GM23338 (cell line): ENCODE data around the gene MEIG1.
"Not testable (repeated sequence)": the region's sequence is repeated elsewhere in the genome, so short reads cannot be mapped to it uniquely, and the experiment has no call there.

ENCODE experiments used
- CREB1 ChIP-seq: fragments of 250-450 bp; sonication (Bioruptor Pico); IDR thresholded peaks from 2 replicates; pipeline ENCODE4 v1.5.0; 2020; ENCODE audit warnings: low read depth, mild to moderate bottlenecking, moderate library complexity
- EZH2 ChIP-seq: fragments of 200-600 bp; sonication (generic); IDR thresholded peaks from one replicate; pipeline ENCODE4 v1.8.0; 2017; ENCODE audit warnings: antibody characterized with exemption, mild to moderate bottlenecking, low read depth; ENCODE audit not compliant: unreplicated experiment
- EZH2phosphoT487 ChIP-seq: fragments of 200-600 bp; sonication (generic); IDR thresholded peaks from one replicate; pipeline ENCODE4 v1.8.1; 2018; ENCODE audit warnings: antibody characterized with exemption; ENCODE audit not compliant: unreplicated experiment
- POLR2AphosphoS5 ChIP-seq: IDR thresholded peaks from 2 replicates; pipeline ENCODE4 v1.6.1; 2016; ENCODE audit warnings: antibody characterized with exemption, low read depth
- ZNF114 ChIP-seq: fragments of 250-450 bp; sonication (Bioruptor Pico); IDR thresholded peaks from 2 replicates; pipeline ENCODE4 v1.5.0; 2020; ENCODE audit warnings: mild to moderate bottlenecking, moderate library complexity
- TF ChIP-seq, protein P1 (sequence below), 2 experiments: fragments of 200-600 bp in 1 of 2; sonication (generic) in 1 of 2; conservative IDR thresholded peaks; 2 replicates each; pipeline versions ENCODE4 v1.5.1 to v1.6.1; 2016 to 2017; ENCODE audit warnings: antibody characterized with exemption in 2 of 2, low read depth in 2 of 2, mild to moderate bottlenecking in 2 of 2, moderate library complexity in 1 of 2
- TF ChIP-seq, protein P2 (sequence below): IDR thresholded peaks from one replicate; pipeline ENCODE4 v1.6.1; 2018; ENCODE audit warnings: antibody characterized with exemption; ENCODE audit not compliant: unreplicated experiment
- TF ChIP-seq, protein P3 (sequence below): IDR thresholded peaks from 2 replicates; pipeline ENCODE4 v1.6.1; 2016; ENCODE audit warnings: antibody characterized with exemption

DNA sequence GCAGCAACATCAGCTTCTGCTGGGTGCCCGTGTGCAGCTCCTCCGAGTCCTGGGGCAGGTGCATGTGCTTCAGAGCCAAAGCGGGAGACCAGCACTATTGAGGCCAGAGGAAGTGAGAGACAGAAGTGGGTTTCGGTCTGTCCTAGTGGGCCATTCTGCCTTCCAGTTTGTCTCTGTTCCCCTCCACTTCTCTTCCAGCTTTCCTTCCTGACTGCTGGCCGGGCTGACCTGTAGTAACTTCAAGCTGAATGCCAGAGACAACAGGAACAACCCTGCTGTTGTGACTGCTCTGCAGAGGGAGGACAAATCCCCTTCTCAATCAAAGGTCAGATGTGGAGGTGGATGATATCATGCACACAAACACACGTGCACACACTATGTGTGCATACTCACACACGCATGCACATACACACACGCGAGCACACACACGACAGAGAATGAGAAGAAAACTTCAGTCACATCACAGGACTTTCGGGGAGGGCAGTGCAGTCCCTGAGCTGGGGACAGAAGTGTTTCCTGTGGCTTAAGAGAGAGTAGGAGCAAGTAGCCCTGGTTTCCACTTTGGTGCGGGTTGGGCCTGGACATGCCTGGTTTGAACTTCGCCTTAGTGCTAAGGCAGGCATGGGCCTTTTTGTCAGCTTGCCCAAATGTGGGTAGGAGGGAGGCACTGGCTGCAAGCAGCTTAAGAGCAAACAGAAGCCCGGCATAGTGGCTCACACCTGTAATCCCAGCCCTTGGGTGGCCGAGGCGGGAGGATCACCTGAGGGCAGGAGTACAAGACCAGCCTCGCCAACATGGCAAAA lies 16.8 kb upstream of the MEIG1 start:
- not testable (repeated sequence) for TF ChIP-seq EZH2; ZNF114; POLR2AphosphoS5; EZH2phosphoT487; CREB1 (CRISPR knock-in tag)
- TF ChIP-seq, protein P1, sequence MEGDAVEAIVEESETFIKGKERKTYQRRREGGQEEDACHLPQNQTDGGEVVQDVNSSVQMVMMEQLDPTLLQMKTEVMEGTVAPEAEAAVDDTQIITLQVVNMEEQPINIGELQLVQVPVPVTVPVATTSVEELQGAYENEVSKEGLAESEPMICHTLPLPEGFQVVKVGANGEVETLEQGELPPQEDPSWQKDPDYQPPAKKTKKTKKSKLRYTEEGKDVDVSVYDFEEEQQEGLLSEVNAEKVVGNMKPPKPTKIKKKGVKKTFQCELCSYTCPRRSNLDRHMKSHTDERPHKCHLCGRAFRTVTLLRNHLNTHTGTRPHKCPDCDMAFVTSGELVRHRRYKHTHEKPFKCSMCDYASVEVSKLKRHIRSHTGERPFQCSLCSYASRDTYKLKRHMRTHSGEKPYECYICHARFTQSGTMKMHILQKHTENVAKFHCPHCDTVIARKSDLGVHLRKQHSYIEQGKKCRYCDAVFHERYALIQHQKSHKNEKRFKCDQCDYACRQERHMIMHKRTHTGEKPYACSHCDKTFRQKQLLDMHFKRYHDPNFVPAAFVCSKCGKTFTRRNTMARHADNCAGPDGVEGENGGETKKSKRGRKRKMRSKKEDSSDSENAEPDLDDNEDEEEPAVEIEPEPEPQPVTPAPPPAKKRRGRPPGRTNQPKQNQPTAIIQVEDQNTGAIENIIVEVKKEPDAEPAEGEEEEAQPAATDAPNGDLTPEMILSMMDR (conservative IDR thresholded peaks at IDR 0.05; ENCODE audit: low read depth in 2 of 2), result not testable (repeated sequence)
- TF ChIP-seq, protein P2, sequence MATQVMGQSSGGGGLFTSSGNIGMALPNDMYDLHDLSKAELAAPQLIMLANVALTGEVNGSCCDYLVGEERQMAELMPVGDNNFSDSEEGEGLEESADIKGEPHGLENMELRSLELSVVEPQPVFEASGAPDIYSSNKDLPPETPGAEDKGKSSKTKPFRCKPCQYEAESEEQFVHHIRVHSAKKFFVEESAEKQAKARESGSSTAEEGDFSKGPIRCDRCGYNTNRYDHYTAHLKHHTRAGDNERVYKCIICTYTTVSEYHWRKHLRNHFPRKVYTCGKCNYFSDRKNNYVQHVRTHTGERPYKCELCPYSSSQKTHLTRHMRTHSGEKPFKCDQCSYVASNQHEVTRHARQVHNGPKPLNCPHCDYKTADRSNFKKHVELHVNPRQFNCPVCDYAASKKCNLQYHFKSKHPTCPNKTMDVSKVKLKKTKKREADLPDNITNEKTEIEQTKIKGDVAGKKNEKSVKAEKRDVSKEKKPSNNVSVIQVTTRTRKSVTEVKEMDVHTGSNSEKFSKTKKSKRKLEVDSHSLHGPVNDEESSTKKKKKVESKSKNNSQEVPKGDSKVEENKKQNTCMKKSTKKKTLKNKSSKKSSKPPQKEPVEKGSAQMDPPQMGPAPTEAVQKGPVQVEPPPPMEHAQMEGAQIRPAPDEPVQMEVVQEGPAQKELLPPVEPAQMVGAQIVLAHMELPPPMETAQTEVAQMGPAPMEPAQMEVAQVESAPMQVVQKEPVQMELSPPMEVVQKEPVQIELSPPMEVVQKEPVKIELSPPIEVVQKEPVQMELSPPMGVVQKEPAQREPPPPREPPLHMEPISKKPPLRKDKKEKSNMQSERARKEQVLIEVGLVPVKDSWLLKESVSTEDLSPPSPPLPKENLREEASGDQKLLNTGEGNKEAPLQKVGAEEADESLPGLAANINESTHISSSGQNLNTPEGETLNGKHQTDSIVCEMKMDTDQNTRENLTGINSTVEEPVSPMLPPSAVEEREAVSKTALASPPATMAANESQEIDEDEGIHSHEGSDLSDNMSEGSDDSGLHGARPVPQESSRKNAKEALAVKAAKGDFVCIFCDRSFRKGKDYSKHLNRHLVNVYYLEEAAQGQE, result not testable (repeated sequence)
- TF ChIP-seq, protein P3, sequence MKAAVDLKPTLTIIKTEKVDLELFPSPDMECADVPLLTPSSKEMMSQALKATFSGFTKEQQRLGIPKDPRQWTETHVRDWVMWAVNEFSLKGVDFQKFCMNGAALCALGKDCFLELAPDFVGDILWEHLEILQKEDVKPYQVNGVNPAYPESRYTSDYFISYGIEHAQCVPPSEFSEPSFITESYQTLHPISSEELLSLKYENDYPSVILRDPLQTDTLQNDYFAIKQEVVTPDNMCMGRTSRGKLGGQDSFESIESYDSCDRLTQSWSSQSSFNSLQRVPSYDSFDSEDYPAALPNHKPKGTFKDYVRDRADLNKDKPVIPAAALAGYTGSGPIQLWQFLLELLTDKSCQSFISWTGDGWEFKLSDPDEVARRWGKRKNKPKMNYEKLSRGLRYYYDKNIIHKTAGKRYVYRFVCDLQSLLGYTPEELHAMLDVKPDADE, result not testable (repeated sequence)
